ENCODE data around the gene MMP2.

The MMP2 gene

DNA sequence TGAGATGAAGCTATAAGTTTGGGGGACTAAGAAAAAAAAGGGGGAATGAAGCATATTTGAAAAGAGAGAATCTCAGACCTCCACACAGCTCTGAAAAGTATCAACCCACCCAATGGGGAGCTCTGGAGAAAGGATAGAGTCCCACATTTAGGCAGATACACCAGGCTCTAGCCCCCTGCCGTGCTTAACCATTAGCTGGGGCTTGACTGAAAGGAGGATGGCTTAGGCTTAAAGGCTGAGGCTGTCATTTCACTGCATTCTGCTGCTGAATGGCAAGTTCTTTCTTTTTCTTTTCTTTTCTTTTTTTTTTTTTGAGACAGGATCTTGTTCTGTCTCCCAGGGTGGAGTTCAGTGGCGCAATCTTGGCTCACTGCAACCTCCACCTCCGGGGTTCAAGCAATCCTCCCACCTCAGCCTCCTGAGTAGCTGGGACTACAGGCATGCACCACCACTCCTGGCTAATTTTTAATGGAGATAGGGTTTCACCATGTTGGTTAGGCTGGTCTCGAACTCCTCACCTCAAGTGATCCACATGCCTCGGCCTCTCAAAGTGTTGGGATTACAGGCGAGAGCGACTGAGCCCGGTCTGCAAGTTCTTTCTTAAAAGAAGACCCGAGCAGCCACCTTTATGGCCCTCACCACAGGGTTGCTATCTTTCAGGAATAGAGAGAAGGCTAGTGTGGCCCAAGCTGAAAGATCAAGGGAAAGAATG lies 9.0 kb upstream of the MMP2 start:
- DNase-seq = no peak

DNA sequence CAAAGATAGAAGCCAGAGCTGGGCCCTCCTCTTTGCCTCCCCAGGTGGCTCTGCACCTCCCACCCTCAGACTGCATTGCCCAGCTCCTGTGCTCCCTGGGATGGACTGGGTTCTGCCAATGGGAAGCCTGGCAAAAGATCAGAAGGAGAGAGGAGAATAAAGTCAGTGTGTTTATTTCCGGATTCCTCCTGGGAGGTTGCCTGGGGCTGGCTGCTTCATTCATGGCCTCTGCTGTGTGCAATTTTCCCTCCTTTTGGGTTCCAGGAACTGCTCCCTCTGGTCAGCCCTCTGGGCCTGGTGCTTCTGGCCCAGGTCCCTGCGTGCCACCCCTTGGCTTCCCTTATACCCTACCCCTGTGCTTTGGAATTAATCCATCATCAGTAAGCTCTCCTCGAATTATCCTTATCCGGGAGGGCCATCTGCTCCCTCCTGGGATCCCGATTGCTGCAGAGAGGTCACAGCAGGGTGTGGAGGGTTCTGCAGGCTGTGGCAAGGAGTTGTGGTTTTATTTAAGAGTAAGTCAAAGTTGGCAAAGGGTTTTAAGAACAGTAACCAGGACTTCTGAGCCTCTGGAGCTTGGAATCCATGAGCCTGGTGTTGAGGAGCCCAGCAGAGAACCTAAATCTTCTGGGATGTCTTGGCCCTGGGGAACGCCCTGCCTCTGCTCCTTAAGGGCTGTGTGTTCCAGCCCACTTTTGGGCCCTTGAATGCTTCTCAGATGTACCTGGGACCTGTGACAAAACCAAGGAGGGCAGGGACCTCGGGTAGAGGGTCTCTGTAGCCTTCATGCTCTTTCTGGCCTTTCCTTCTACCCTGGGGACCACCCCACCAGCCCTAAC lies 8.2 kb upstream of the MMP2 start:
- DNase-seq = no peak

DNA sequence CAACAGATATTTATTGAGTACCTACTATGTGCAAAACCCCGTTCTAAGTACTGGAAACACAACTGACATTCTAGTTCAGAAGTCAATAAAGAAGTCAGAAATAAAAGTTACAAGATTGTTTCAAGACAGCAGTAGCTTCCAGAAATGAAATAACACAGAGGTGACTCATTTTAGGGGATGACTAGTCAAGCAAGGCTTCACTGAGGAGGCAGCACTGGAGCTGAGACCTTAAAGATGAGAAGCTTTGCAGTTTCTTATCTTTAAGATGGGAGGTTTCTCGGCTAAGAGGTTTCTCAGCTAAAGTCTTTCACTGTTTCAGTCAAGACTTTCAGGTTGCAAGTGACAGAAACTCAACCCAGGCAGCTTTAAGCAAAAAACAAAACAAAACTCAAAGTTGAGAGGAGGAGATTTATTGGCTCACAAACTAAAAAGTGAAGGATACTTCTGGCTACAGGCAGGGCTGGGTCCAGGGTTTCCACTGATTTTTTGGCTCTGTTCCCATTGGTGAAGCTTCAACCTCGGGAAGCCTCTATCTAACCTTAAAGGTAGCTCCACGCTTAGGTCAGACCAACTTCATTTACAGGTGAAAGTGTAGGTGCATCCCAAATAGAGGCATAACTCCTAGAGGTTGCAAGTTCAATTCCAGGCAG lies 7.4 kb upstream of the MMP2 start:
- DNase-seq = no peak

DNA sequence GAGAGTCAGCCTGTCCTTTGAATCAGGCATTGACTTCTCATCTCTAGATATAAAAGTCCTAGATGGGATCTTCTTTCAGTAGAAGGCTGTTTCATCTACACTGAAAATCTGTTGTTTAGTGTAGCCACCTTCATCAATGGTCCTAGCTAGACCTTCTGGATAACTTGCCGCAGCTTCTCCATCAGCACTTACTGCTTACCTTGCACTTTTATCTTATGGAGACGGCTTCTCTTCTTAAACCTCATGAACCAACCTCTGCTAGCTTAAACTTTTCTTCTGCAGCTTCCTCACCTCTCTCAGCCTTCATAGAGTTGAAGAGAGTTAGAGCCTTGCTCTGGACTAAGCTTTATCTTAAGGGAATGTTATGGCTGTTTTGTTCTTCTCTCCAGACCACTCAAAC lies 5.4 kb upstream of the MMP2 start:
- no peak for DNase-seq

DNA sequence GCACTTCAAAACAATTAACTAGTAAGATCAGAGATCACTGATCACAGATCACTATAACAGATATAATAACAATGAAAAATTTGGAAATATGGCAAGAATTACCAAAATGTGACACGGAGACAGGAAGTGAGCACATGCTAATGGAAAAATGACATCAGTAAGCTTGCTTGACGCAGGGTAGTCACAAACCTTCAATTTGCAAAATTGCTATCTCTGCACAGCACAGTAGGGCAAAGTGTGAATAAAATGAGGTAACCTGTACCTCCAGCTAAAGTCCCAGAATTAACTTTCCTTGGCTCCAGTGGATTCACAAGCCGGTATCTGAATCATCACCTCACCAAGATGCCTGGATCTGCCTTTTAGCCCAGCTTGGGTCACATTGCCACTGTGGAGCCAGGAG lies 4.2 kb upstream of the MMP2 start:
- DNase-seq = no peak

DNA sequence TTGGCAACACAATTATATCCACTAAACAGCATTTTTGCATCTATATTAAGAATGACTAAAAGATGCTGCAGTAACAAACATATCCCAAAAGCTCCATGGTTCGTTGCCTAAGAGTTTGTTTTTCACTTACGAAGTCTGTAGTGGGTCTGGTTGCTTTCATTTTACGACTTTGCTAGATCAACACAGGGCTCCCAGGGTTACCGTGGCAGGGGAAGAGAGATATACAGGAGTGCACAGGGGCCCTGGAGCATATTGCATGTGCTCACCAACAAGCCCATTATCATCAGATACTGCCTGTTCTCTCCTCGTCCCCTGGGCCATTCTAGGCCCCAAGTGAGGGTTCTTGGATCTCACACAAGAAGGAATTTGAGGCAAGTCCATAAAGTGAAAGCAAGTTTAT lies 3.1 kb upstream of the MMP2 start:
- no peak for DNase-seq

DNA sequence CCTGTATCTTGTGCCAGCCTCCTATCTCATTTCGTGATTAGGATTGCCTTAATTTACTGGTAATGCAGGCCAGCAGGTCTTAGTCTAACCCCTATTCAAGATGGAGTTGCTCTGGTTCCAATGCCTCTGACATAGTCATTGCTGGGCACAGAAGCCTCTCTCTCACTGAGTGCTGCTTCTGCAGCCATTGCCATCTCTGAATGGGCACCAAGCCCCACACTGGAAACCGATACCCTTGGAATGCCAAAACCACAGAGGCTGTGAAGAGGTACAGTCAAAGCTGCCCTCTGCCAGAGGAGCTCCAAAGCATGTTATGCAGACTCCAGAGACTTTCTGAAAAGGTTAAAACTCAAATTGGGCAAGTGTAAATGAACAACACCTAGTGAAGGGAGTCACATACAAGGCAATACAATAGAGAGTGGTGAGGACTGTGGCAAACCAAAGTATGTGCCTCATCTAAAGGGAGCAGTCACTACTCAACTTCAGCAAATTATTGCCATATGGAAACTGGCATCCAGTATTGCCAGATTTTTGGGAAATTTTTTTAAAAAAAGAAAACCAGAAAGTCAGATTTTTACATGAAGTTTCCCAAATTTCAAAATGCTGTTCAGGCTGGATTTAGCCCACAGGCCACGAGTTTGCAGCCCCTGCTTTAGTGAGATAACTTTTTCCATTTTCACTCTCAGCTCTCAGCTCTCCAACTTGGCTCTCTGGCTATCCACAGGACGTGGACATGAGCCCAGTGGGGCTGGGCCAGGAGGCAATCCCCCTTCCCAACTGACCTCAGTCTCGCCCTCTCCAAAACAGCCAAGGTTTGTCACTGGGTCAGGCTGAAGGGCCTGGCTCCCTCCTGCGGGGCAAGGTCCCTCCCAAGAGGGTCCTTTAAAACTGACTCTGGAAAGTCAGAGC lies 2.1 kb upstream of the MMP2 start:
- no peak for DNase-seq

DNA sequence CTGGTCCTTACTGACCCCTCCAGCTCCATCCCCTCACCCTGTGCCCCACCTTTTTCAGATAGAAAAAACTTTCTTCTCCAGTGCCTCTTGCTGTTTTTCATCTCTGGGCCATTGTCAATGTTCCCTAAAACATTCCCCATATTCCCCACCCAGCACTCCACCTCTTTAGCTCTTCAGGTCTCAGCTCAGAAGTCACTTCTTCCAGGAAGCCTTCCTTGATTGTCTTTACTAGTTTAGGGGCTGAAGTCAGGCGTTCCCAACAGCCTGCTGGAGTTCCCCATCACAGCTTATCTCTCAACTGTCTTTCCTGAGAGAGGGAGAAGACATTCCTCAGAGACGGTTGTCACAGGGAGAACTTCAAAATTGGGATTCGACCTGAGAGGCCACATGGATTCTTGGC lies 1.3 kb upstream of the MMP2 start:
- no peak for DNase-seq

DNA sequence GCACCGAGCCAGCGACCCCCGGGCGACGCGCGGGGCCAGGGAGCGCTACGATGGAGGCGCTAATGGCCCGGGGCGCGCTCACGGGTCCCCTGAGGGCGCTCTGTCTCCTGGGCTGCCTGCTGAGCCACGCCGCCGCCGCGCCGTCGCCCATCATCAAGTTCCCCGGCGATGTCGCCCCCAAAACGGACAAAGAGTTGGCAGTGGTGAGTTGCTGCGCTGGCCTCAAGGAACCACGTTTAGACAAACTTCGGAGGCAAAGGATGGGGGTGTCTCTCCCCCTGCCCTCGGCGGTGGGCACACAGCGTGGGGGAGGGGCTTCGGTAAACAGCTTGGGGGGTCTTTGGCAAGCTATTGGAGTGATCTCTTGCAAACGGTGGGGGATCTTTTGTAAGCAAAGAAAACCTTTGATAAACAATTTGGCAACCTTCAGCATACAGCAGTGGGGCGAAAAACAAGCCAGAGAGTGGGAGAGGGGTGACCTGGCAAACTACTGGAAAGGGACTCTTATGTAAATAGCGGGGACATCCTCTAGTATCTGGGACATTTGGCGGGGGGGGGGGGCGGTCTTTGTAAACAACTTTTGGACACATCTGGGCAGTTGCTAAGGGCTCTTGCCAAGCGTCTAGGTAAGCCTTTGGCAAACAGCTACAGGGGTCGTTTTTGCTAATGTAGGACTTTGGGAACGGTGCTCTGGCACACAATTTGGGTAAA lies 587 bp downstream of the MMP2 start:
- no peak for DNase-seq

DNA sequence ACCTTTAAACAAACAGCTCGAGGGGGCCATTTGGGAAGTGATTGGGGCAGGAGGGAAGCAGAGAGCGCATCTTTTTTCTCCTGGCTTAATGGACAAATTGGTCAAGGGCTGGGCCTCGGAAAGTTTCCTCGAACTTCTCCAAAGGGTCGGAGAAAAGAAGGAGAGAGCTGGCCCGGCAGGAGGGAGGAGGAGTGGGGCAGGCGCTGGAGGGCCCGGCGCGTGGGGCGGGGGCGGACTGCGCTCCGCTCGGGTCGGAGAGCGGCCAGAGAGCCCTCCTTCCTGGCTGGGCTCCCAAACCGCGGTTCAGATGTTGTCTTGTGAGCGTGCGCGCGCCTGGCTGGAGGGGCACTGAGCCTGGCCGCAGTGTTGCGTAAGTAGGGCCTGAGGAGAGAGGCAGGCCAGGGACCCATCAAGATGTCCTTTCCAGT lies 1.2 kb downstream of the MMP2 start:
- DNase-seq = no peak

DNA sequence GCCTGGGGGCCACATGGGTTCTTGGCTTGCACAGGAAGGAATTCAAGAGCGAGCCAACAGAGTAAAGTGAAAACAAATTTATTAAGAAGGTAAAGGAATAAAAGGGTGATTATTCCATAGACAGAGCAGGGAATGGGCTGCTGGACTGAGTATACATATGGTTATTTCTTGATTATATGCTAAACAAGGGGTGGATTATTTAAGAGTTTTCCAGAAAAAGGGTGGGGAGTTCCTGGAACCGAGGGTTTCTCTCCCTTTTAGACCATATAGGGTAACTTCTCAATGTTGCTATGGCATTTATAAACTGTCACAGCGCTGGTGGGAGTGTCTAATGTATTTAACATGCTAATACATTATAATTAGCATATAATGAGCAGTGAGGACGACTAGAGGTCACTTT lies 2.0 kb downstream of the MMP2 start:
- no peak for DNase-seq

DNA sequence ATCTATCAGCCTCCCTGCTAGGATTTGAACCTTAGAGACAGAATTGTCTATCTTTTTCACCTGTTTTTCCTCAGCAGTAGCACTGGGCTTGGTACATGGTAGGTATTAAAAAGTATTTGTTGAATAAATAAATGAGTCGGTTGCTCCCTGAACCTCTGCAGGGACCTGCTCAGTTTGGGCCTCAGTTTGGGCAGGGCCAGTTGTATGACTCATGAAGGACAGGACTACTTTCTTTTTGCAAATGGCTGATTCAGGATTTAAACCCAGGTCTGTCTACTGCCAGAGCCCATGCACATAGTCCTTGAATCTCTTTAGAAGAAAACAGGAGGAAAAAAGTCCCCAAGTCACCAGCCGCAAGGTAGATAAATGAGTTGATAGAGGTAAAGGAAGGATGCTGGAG lies 3.1 kb downstream of the MMP2 start:
- DNase-seq = no peak

DNA sequence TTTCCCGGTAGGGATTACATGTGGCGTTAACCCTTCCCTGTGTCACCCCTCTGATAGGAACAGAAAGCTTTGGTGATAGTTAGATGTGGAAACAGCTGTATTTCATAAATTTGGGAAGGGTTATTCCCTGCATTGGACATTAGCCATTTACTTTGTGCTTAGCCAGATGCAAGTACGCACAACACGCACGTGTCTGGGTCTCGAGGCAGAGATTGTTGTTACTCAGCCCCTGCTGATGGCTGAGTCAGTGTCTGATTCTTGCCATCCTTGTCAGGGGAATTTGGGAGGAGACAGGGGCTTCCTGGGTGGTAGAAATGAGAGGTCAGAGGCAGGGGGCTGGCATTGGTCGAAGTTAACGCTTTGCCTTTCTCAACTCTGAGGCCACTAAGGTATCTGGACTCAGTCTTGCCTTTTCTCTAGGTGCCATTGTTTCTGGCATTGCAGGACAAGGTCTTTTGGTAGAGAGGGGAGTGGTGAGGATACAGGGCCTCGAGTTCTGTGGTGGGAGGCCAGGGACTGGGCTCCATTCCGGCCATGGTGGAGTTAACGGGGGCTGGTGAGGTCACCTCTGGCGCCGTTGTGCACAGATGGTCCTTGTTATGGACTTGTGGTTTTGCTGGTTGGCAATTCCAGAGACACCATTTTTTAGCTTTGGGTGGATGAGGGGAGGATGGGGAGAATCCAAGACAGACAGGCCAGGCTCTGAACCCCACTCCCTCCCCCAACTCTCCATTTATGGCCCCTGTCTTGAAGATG lies 8.2 kb downstream of the MMP2 start:
- DNase-seq = no peak

DNA sequence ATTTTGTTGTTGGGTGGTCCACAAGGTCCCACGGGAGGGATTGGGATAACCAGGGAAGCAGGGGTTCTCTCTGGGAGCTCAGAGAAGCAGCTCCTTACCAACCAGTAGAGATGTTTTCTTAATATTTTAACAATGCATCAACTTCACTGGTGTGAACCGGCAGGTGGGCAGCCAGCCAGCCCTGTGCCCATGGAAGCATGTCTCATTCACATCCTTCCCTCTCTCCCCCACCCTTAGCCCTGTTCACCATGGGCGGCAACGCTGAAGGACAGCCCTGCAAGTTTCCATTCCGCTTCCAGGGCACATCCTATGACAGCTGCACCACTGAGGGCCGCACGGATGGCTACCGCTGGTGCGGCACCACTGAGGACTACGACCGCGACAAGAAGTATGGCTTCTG lies 9.3 kb downstream of the MMP2 start:
- DNase-seq = no peak

DNA sequence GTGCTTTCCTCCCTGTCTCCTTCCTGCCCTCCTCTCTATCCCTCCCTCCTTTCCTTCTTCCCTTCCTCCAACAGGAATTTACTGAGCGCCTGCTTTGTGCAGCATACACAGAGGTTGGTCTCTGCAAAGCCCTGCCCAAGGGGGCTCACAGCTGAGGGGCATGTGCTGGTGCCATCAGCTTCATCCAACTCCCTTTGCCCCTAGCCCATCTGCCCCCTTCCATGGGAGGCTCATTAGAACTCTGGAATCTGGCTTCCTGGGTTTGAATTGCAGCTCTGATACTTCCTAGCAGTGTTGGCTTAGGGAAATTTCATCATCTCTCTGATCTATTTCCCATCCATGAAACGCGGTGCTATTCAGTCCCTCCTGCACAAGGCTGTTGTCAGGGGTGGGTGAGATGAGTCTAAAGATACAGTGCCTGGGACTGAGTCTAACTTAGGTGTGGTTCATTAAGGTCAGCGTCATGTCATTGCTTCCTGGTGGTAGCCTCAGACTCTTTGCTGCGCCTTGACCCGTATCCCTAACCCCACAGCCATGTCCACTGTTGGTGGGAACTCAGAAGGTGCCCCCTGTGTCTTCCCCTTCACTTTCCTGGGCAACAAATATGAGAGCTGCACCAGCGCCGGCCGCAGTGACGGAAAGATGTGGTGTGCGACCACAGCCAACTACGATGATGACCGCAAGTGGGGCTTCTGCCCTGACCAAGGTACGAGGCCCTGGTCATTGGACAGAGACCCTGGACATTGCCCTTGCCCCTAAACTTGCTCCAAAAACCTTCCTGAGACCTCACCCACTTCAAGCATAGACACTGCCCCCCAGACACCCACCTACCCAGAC lies 10.3 kb downstream of the MMP2 start:
- DNase-seq = no peak

DNA sequence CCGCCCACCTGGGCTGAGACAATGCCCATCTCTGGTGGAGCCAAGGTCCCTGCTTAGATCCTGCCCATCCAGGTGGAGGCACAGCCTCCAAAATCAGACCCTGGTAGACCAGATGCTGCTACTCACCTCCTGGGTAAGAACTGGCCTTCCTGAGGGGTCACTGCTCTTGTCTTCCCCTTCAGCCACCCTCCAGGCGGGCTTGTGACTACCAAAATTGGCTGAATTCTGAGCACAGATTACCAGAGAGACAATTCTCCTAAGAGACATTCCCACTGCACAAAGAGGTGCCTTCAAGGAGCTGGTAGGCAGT lies 10.9 kb downstream of the MMP2 start:
- no peak for DNase-seq

DNA sequence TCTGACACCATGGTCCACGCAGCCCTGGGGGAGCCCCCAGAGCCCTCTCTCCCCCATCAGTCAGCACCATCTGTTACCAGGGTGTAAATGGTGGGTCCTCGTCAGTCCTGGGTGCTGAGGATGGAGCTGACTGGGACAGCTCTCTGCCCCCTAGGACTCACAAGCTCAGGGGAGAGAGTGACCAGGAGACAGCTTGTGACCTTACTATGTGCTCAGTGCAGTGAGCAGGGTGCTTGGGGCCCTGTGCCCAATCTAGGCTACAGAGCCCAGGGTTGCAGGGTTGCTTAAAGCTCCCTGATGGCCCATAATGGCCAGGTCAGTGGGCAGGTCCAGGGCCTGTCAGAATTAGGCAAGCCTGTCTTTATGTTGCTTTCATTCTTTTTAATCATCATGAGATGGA lies 11.3 kb downstream of the MMP2 start:
- DNase-seq = no peak

DNA sequence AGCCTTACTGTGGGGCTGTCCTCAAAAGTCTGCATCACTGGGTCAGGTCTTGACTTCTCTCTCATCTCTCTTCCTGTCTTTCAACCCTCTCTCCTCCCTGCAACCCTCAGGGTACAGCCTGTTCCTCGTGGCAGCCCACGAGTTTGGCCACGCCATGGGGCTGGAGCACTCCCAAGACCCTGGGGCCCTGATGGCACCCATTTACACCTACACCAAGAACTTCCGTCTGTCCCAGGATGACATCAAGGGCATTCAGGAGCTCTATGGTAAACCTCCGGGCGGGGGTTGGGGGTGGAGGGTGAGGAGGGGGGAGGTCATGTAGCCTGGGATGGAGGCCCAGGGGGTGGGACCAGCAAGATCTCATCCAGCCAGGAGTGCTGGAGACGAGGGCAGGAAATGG lies 12.7 kb downstream of the MMP2 start:
- DNase-seq = no peak

DNA sequence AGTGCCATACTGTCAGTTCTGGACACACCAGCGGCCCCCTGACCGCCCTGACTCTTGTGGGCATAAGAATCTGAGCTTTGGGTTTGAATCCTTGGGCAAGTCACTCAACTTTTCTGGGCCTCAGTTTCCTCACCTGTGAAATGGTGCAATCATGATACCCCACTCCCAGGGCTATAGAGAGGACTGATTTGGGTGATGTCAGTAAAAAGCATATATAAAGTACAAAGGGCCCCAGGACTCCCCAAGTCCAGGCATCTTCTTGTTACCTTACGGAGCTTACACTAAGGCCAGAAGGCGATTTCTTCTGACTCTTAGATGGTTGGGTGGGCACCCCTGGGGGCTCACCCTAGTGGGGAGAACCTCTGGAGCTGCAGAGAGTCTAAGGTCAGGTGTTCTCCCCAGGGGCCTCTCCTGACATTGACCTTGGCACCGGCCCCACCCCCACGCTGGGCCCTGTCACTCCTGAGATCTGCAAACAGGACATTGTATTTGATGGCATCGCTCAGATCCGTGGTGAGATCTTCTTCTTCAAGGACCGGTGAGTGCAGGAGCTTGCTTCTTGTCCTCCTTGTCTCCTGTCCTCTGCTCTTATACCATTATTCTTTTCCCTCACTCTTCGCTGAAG lies 13.9 kb downstream of the MMP2 start:
- DNase-seq = no peak

DNA sequence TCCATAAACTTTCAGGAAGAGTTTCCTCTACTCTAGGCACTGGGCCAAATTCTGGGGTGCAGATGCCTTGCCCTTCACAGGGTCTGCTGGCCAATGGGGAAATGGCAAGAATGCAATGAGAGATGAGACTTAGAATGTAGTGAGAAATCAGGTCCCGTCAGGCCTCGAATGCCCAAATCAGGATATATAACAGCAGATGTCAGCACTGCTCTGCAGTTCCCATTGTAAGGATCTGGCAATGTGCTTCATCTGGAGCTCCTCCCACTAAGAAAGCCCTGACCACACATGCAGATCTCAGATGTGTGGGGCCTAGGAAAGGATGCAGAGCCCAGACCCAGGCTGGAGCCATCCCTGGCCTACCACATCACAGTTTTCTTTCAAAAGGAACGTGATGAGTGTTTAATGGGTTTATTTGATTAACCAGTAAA lies 16.0 kb downstream of the MMP2 start:
- DNase-seq = no peak

All from SHP77 (cell line).